ENCODE results near the gene LHFPL5. TPM values are rescaled to one million over a fixed set of nuclear protein-coding genes. Genes with fewer than 3 reads are reported as not detected.

Gene LHFPL5
- total and polyA plus RNA-seq, 2 of the 8 experiments (the other 6 are each of a cell fraction or from before 2014, with no cell fraction given): 0.03 TPM; not detected in 1

DNA sequence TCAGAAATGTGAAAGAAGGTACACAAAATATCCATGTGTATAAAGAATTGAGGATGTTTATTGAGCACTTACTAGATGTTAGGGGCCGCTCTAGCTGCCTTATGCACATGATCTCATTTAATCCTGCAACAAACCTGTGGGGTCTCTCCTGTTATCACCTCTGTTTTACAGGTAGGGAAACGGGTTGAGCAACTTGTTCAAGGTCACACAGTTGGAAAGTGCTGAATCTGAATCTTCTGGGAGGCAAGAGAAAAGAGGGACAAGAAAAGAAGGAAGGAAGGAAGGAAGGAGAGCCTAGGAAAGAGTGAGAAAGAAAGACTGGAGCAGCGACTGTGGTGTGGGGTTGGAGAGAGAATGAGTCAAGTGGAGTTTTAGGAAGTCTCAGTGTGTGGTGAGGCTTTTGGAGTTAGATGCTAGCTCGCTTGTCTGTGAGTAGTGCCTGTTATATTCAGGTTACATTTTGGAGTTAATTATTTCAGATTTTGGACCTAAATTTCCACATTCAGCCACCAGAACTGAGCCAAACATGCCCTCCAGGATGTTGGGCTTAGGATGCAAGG, 16.6 kb upstream of the LHFPL5 start (continued):
- TF ChIP-seq, protein P1, sequence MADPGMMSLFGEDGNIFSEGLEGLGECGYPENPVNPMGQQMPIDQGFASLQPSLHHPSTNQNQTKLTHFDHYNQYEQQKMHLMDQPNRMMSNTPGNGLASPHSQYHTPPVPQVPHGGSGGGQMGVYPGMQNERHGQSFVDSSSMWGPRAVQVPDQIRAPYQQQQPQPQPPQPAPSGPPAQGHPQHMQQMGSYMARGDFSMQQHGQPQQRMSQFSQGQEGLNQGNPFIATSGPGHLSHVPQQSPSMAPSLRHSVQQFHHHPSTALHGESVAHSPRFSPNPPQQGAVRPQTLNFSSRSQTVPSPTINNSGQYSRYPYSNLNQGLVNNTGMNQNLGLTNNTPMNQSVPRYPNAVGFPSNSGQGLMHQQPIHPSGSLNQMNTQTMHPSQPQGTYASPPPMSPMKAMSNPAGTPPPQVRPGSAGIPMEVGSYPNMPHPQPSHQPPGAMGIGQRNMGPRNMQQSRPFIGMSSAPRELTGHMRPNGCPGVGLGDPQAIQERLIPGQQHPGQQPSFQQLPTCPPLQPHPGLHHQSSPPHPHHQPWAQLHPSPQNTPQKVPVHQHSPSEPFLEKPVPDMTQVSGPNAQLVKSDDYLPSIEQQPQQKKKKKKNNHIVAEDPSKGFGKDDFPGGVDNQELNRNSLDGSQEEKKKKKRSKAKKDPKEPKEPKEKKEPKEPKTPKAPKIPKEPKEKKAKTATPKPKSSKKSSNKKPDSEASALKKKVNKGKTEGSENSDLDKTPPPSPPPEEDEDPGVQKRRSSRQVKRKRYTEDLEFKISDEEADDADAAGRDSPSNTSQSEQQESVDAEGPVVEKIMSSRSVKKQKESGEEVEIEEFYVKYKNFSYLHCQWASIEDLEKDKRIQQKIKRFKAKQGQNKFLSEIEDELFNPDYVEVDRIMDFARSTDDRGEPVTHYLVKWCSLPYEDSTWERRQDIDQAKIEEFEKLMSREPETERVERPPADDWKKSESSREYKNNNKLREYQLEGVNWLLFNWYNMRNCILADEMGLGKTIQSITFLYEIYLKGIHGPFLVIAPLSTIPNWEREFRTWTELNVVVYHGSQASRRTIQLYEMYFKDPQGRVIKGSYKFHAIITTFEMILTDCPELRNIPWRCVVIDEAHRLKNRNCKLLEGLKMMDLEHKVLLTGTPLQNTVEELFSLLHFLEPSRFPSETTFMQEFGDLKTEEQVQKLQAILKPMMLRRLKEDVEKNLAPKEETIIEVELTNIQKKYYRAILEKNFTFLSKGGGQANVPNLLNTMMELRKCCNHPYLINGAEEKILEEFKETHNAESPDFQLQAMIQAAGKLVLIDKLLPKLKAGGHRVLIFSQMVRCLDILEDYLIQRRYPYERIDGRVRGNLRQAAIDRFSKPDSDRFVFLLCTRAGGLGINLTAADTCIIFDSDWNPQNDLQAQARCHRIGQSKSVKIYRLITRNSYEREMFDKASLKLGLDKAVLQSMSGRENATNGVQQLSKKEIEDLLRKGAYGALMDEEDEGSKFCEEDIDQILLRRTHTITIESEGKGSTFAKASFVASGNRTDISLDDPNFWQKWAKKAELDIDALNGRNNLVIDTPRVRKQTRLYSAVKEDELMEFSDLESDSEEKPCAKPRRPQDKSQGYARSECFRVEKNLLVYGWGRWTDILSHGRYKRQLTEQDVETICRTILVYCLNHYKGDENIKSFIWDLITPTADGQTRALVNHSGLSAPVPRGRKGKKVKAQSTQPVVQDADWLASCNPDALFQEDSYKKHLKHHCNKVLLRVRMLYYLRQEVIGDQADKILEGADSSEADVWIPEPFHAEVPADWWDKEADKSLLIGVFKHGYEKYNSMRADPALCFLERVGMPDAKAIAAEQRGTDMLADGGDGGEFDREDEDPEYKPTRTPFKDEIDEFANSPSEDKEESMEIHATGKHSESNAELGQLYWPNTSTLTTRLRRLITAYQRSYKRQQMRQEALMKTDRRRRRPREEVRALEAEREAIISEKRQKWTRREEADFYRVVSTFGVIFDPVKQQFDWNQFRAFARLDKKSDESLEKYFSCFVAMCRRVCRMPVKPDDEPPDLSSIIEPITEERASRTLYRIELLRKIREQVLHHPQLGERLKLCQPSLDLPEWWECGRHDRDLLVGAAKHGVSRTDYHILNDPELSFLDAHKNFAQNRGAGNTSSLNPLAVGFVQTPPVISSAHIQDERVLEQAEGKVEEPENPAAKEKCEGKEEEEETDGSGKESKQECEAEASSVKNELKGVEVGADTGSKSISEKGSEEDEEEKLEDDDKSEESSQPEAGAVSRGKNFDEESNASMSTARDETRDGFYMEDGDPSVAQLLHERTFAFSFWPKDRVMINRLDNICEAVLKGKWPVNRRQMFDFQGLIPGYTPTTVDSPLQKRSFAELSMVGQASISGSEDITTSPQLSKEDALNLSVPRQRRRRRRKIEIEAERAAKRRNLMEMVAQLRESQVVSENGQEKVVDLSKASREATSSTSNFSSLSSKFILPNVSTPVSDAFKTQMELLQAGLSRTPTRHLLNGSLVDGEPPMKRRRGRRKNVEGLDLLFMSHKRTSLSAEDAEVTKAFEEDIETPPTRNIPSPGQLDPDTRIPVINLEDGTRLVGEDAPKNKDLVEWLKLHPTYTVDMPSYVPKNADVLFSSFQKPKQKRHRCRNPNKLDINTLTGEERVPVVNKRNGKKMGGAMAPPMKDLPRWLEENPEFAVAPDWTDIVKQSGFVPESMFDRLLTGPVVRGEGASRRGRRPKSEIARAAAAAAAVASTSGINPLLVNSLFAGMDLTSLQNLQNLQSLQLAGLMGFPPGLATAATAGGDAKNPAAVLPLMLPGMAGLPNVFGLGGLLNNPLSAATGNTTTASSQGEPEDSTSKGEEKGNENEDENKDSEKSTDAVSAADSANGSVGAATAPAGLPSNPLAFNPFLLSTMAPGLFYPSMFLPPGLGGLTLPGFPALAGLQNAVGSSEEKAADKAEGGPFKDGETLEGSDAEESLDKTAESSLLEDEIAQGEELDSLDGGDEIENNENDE (IDR thresholded peaks at IDR 0.05; ENCODE audit: insufficient replicate concordance, low read length): no peak
- TF ChIP-seq TAF1 (IDR thresholded peaks at IDR 0.05; ENCODE audit: low read depth, low read length): no peak
- no peak for TF ChIP-seq PHF8 (conservative IDR thresholded peaks at IDR 0.05; ENCODE audit: low read depth, low read length)
- no peak for TF ChIP-seq SP4 (IDR thresholded peaks at IDR 0.05; ENCODE audit: low read length)
- TF ChIP-seq RXRA (IDR thresholded peaks at IDR 0.05; ENCODE audit: insufficient read depth, low read depth, low read length): no peak
- TF ChIP-seq YY1 (IDR thresholded peaks at IDR 0.05; ENCODE audit: low read depth, low read length): no peak
- TF ChIP-seq, protein P2, sequence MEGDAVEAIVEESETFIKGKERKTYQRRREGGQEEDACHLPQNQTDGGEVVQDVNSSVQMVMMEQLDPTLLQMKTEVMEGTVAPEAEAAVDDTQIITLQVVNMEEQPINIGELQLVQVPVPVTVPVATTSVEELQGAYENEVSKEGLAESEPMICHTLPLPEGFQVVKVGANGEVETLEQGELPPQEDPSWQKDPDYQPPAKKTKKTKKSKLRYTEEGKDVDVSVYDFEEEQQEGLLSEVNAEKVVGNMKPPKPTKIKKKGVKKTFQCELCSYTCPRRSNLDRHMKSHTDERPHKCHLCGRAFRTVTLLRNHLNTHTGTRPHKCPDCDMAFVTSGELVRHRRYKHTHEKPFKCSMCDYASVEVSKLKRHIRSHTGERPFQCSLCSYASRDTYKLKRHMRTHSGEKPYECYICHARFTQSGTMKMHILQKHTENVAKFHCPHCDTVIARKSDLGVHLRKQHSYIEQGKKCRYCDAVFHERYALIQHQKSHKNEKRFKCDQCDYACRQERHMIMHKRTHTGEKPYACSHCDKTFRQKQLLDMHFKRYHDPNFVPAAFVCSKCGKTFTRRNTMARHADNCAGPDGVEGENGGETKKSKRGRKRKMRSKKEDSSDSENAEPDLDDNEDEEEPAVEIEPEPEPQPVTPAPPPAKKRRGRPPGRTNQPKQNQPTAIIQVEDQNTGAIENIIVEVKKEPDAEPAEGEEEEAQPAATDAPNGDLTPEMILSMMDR (IDR thresholded peaks at IDR 0.05; ENCODE audit: control extremely low read depth in 1 of 3, insufficient read depth in 1 of 3, low read depth in 1 of 3, low read length in 3 of 3): no peak

Measured in H1 (cell line).